ENCODE measurements around the gene GJA3. TPM values are rescaled to one million over a fixed set of nuclear protein-coding genes. Genes with fewer than 3 reads are reported as not detected.

GJA3 gene
- total RNA-seq, 1 donor from 2014 or later: 17.6 TPM

DNA sequence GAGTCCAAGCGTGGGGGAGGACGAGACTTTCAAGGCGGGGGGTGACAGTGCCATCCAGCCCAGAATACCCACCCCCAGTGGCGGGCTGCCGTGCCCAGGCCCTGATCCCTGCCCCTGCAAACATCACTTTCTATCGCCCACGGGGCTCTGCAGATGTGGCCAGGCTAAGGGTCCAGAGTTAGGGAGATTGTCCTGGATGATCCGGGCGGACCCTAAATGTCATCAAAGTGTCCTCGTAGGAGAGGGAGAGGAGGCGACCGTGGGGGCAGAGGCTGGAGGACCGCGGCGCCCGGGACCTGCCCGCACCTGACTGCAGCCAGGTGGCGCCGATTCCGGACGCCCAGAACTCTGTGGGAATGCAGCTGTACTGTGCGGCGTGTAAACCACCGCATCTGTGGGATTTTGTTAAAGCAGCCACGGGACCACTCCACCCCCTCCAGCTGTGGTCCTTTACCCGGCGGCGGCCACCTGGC, 32.4 kb downstream of the GJA3 start:
- intact Hi-C loops (cut with micrococcal nuclease): no loop called here
- peak overlapping the region; percentile 77 for H3K4me3 ChIP-seq
- TF ChIP-seq, protein P1, sequence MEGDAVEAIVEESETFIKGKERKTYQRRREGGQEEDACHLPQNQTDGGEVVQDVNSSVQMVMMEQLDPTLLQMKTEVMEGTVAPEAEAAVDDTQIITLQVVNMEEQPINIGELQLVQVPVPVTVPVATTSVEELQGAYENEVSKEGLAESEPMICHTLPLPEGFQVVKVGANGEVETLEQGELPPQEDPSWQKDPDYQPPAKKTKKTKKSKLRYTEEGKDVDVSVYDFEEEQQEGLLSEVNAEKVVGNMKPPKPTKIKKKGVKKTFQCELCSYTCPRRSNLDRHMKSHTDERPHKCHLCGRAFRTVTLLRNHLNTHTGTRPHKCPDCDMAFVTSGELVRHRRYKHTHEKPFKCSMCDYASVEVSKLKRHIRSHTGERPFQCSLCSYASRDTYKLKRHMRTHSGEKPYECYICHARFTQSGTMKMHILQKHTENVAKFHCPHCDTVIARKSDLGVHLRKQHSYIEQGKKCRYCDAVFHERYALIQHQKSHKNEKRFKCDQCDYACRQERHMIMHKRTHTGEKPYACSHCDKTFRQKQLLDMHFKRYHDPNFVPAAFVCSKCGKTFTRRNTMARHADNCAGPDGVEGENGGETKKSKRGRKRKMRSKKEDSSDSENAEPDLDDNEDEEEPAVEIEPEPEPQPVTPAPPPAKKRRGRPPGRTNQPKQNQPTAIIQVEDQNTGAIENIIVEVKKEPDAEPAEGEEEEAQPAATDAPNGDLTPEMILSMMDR (IDR thresholded peaks at IDR 0.05; ENCODE audit: borderline replicate concordance): peak; percentile 50
- H3K4me1 ChIP-seq: peaks cover 59% of the 10 kb centered on the region
- no peaks in the 10 kb centered on the region for H3K9me3 ChIP-seq (replicated peaks)
- H3K36me3 ChIP-seq: no peaks in the 10 kb centered on the region
- peak overlapping the region; percentile 97 for H3K27ac ChIP-seq (replicated peaks)
- H3K27me3 ChIP-seq (ENCODE audit: low read depth): peaks cover 52% of the 10 kb centered on the region
- DNase-seq: no peak

DNA sequence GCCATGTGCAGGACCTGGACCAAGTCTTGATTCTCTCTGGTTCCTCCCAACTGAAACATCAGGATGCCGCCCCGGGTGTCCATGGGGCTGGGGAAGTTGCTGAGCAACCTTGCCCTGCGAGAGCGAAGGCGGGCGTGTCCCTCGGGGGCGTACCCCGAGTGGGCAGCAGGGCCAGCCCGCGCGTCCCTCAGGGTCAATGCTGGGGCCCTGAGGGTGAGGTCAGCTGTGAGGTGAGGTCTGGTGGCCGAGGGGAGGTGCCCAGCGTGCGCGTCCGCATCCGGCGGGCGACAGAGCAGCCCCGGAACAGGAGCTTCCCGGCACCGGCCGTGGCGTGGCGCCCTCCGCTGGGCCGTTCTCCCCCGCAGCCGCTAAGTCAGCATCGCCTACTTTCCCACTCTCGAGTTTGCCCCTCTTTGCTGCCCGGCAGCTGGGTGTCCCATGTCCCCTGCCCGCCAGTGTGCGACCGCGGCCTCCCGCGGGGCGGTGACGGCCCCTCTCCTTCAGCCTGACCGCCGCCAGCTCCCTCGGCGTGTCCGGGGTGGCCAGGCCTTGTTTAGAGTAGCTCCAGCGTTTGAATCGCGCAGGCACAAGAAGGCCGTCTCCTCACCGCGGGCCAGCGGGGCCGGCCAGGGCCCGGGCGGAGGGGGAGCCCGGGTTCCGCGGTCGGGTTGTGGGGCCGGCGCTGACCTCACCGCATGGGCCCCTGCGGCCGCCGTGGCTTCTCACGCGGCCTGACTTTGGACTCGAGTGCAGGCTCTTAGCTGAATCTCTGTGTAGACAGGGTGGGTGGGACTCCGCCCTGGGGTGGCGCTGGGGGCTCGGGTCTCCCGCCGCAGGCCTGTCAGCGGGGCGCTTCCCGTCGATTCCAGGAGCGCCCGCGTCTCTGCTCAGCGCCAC, 33.0 kb downstream of the GJA3 start:
- intact Hi-C loops (cut with micrococcal nuclease): no loop called here
- Histone ChIP-seq H3K27ac (replicated peaks) (peak overlapping the region; percentile 97), H3K4me1 (peaks cover 64% of the 10 kb centered on the region), H3K4me3 (peak overlapping the region; percentile 77), H3K27me3 (ENCODE audit: low read depth) (peaks cover 49% of the 10 kb centered on the region), H3K9me3 (replicated peaks) (no peaks in the 10 kb centered on the region), H3K36me3 (no peaks in the 10 kb centered on the region)
- DNase-seq: peak; percentile 77
- TF ChIP-seq, protein P1 (IDR thresholded peaks at IDR 0.05; ENCODE audit: borderline replicate concordance): peak; percentile 60

DNA sequence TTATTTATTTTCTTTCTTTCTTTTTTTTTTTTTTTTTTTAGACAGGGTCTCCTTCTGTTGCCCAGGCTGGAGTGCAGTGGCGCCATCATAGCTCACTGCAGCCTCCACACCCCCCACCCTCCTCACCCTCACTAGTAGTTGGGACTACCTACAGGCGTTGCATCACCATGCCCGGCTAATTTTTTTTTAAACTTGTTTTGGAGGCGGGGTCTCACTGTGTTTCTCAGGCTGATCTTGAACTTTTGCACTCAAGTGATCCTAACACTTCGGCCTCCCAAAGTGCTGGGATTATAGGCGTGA, 33.6 kb downstream of the GJA3 start:
- Histone ChIP-seq H3K36me3 (no peaks in the 10 kb centered on the region), H3K4me1 (peaks cover 63% of the 10 kb centered on the region), H3K27me3 (ENCODE audit: low read depth) (peaks cover 47% of the 10 kb centered on the region), H3K4me3 (peak overlapping the region; percentile 77), H3K27ac (replicated peaks) (peak overlapping the region; percentile 97), H3K9me3 (replicated peaks) (no peaks in the 10 kb centered on the region)
- no peak for DNase-seq
- intact Hi-C loops (cut with micrococcal nuclease): no loop called here
- TF ChIP-seq, protein P1 (IDR thresholded peaks at IDR 0.05; ENCODE audit: borderline replicate concordance): no peak

DNA sequence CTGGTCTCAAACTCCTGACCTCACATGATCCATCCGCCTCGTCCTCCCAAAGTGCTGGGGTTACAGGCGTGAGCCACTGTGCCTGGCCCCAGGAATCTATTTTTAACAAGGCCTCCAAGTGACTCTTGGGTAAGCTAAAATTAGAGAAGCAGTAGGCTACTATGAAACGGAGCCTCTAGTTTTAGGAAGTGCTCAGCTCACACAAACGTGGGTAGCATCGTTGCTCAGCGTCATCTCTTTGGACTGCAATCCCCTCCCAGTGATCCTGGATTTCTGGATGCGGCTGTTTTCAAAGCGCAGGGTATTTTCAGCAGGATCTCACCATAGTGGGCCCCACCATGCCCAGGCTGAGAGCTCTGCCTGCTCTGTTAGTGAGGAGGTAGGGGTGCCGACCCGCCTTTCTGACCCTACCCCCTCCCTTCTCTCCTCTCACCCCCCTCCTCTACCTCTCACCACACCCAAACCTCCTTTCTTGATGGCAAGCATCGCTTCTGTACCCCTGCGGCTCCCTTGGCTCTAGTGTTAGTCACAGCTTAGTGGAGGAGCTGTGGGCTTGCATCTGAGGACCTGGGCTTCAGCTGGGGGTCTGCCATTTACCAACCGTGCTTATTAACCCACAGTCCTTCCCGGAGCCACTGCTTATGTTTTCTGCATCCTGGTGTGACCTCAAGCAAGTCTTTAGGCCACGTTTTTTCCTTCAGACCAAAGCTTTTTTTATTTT, 34.2 kb downstream of the GJA3 start:
- H3K27me3 ChIP-seq (ENCODE audit: low read depth): peaks cover 47% of the 10 kb centered on the region
- peaks cover 58% of the 10 kb centered on the region for H3K4me1 ChIP-seq
- DNase-seq: no peak
- TF ChIP-seq, protein P1 (IDR thresholded peaks at IDR 0.05; ENCODE audit: borderline replicate concordance): no peak
- H3K4me3 ChIP-seq: peak overlapping the region; percentile 77
- H3K36me3 ChIP-seq: no peaks in the 10 kb centered on the region
- H3K27ac ChIP-seq (replicated peaks): peak overlapping the region; percentile 97
- intact Hi-C loops (cut with micrococcal nuclease): no loop called here
- H3K9me3 ChIP-seq (replicated peaks): no peaks in the 10 kb centered on the region

DNA sequence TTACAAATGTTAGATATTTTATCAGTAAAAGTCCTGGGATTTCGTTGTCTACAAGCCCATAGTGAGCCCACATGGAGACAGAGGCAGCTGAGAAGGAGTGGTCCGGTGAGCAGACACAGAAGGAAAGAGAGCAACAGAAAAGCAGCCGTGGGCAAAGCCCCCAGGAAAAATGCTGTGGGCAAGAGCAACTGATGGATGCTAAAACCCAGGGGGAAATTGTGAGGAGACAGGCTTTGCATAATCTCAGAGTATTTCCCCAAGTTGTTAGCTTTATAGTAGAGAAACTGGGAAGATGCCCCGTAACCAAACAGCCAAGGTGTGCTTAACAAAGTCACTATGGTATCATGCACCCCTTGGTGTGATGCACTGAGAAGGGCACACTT, 35.1 kb downstream of the GJA3 start:
- Histone ChIP-seq H3K4me3 (no peak overlapping the region), H3K36me3 (no peaks in the 10 kb centered on the region), H3K27me3 (ENCODE audit: low read depth) (peaks cover 47% of the 10 kb centered on the region), H3K4me1 (peaks cover 50% of the 10 kb centered on the region), H3K27ac (replicated peaks) (peak overlapping the region; percentile 97), H3K9me3 (replicated peaks) (no peaks in the 10 kb centered on the region)
- DNase-seq: no peak
- intact Hi-C loops (cut with micrococcal nuclease): no loop called here
- TF ChIP-seq, protein P1 (IDR thresholded peaks at IDR 0.05; ENCODE audit: borderline replicate concordance): no peak
